GM12878 (cell line): ENCODE measurements around the gene APC2.

ENCODE experiments used
- CHD4 ChIP-seq: fragments of 200-600 bp; sonication (generic); IDR thresholded peaks from 2 replicates; pipeline ENCODE4 v1.6.1; 2016; ENCODE audit warnings: mild to moderate bottlenecking
- CTCF ChIP-seq, 3 experiments: IDR thresholded peaks in 2 of 3; conservative IDR thresholded peaks in 1 of 3; 2 replicates each; pipeline ENCODE4 v1.5.1; 2011; ENCODE audit warnings: low read depth in 3 of 3, low read length in 3 of 3, mild to moderate bottlenecking in 3 of 3, control low read depth in 2 of 3, moderate library complexity in 2 of 3, inconsistent platforms in 1 of 3, mixed read lengths in 1 of 3; ENCODE audit not compliant: control insufficient read depth in 2 of 3, insufficient read depth in 1 of 3; ENCODE audit errors: extremely low read depth in 1 of 3
- E4F1 ChIP-seq: fragments of 450-650 bp; IDR thresholded peaks from 2 replicates; pipeline ENCODE4 v1.6.1; 2018; ENCODE audit warnings: borderline replicate concordance, mild to moderate bottlenecking; ENCODE audit not compliant: partially characterized antibody
- EP300 ChIP-seq, 2 experiments: fragments of 150-350 bp in 1 of 2; IDR thresholded peaks; 2 replicates each; pipeline ENCODE4 v1.6.1; 2011 to 2012; ENCODE audit warnings: low read depth in 2 of 2, low read length in 2 of 2, borderline replicate concordance in 1 of 2, improper control_type of control experiment in 1 of 2, inconsistent platforms in 1 of 2; ENCODE audit not compliant: control insufficient read depth in 1 of 2
- ESRRA ChIP-seq: IDR thresholded peaks from 2 replicates; pipeline ENCODE4 v1.6.1; 2012; ENCODE audit warnings: mild to moderate bottlenecking, low read length, improper control_type of control experiment
- NKRF ChIP-seq: fragments of 450-650 bp; conservative IDR thresholded peaks from 2 replicates; pipeline ENCODE4 v1.6.1; 2017; ENCODE audit warnings: mild to moderate bottlenecking, moderate library complexity
- PAX5 ChIP-seq: IDR thresholded peaks from 2 replicates; pipeline ENCODE4 v1.6.1; 2011; ENCODE audit warnings: low read depth, low read length, borderline replicate concordance
- RCOR1 ChIP-seq: conservative IDR thresholded peaks from 2 replicates; pipeline ENCODE4 v1.6.1; 2012; ENCODE audit warnings: low read depth, low read length, improper control_type of control experiment
- ZNF274 ChIP-seq: IDR thresholded peaks from one replicate; pipeline ENCODE4 v1.8.0; 2011; ENCODE audit not compliant: insufficient read length, insufficient read depth

GRCh38 chr19:1522838-1523237 is 72.9 kb downstream of the APC2 start:
- TF ChIP-seq CTCF (IDR thresholded peaks at IDR 0.05 in 2 of 3, conservative IDR thresholded peaks at IDR 0.05 in 1 of 3; ENCODE audit: control insufficient read depth in 2 of 3, extremely low read depth in 1 of 3, insufficient read depth in 1 of 3, low read depth in 3 of 3, low read length in 3 of 3) (no peak), ZNF274 (no peak), NKRF (no peak), CHD4 (no peak), EP300 (IDR thresholded peaks at IDR 0.05; ENCODE audit: borderline replicate concordance in 1 of 2, control insufficient read depth in 1 of 2, low read depth in 2 of 2, low read length in 2 of 2) (no peak), RCOR1 (no peak), E4F1 (no peak), PAX5 (no peak), ESRRA (no peak)
